HepG2 (cell line): Measurements from ENCODE around the gene GPHN.

ENCODE experiments used
- MAX ChIP-seq: IDR thresholded peaks from 2 replicates; pipeline ENCODE4 v1.6.1; 2012; ENCODE audit warnings: inconsistent platforms
- NR2C2 ChIP-seq: sonication (generic); formaldehyde crosslinking; IDR thresholded peaks from 2 replicates; pipeline ENCODE4 v1.4.0; 2020; ENCODE audit warnings: missing genetic modification reagents, mild to moderate bottlenecking, moderate library complexity, borderline replicate concordance
- PCBP2 ChIP-seq: fragments of 200-400 bp; formaldehyde crosslinking; optimal IDR thresholded peaks from 2 replicates; pipeline ENCODE3; 2018; ENCODE audit warnings: low read length, low read depth; ENCODE audit not compliant: poor library complexity, severe bottlenecking
- SUZ12 ChIP-seq: fragments of 150-350 bp; IDR thresholded peaks from 2 replicates; pipeline ENCODE4 v1.6.1; 2014; ENCODE audit warnings: low read depth, low read length
- ZBTB1 ChIP-seq: sonication (generic); formaldehyde crosslinking; IDR thresholded peaks from 2 replicates; pipeline ENCODE4 v1.4.0; 2020; ENCODE audit warnings: missing genetic modification reagents, borderline replicate concordance
- ZNF282 ChIP-seq: fragments of 450-650 bp; IDR thresholded peaks from 2 replicates; pipeline ENCODE4 v1.6.1; 2018; ENCODE audit not compliant: partially characterized antibody

- TF ChIP-seq MAX (no peak), PCBP2 (no peak), ZBTB1 (CRISPR knock-in tag) (no peak), SUZ12 (no peak), NR2C2 (CRISPR knock-in tag) (no peak), ZNF282 (no peak)
These were observed 30.4 kb upstream of the GPHN start for GRCh38 chr14:66477567-66477966.
